Mesothelial cell of epicardium (in vitro differentiated cells): Measurements from ENCODE around the gene SLC38A10. TPM values are rescaled to one million over a fixed set of nuclear protein-coding genes. Genes with fewer than 3 reads are reported as not detected.

Experiments used
- DNase-seq, 2 experiments: peaks; one replicate each; pipeline ENCODE4 v3.0.0; 2021; ENCODE audit warnings: low spot score in 2 of 2; ENCODE audit not compliant: unreplicated experiment in 2 of 2
- H3K27ac Mint-ChIP-seq: 2 replicates; pipeline ENCODE4 v1.8.0; 2021; ENCODE audit warnings: mixed read lengths
- H3K27me3 Mint-ChIP-seq: 2 replicates; pipeline ENCODE4 v1.8.0; 2021; ENCODE audit warnings: low read depth, mixed read lengths
- H3K36me3 Mint-ChIP-seq: 2 replicates; pipeline ENCODE4 v1.8.0; 2021; ENCODE audit warnings: mixed read lengths
- H3K4me1 Mint-ChIP-seq: 2 replicates; pipeline ENCODE4 v1.8.0; 2021; ENCODE audit warnings: mixed read lengths
- H3K4me3 Mint-ChIP-seq: 2 replicates; pipeline ENCODE4 v1.8.0; 2021; ENCODE audit warnings: mild to moderate bottlenecking, moderate library complexity, mixed read lengths
- H3K9me3 Mint-ChIP-seq: 2 replicates; pipeline ENCODE4 v1.8.0; 2021; ENCODE audit warnings: mixed read lengths
- CTCF ChIP-seq: fragments of 200-600 bp; sonication (generic); IDR thresholded peaks from one replicate; pipeline ENCODE4 v1.5.0; 2021; ENCODE audit warnings: antibody characterized with exemption; ENCODE audit not compliant: unreplicated experiment
- total RNA-seq: library from RNA; stranded (reverse); gene quantifications from 3 replicates; pipeline ENCODE4 v1.2.1, GENCODE V29; 2021

SLC38A10 gene
- total RNA-seq, 1 donor from 2014 or later: 103 TPM

GRCh38 chr17:81277421-81277820 lies 17.7 kb downstream of the SLC38A10 start:
- Mint-ChIP-seq H3K27me3 (no peaks in the 10 kb centered on the region), H3K4me3 (no peak overlapping the region), H3K9me3 (no peaks in the 10 kb centered on the region), H3K27ac (no peak overlapping the region), H3K36me3 (peaks cover 14% of the 10 kb centered on the region), H3K4me1 (no peaks in the 10 kb centered on the region)
- no peak for TF ChIP-seq CTCF
- no peak for DNase-seq

GRCh38 chr17:81276781-81277180 lies 18.3 kb downstream of the SLC38A10 start:
- H3K9me3 Mint-ChIP-seq: no peaks in the 10 kb centered on the region
- no peak overlapping the region for H3K4me3 Mint-ChIP-seq
- no peak overlapping the region for H3K27ac Mint-ChIP-seq
- DNase-seq: no peak
- no peaks in the 10 kb centered on the region for H3K4me1 Mint-ChIP-seq
- no peaks in the 10 kb centered on the region for H3K27me3 Mint-ChIP-seq
- peaks cover 14% of the 10 kb centered on the region for H3K36me3 Mint-ChIP-seq
- no peak for TF ChIP-seq CTCF

GRCh38 chr17:81274471-81274855 lies 20.6 kb downstream of the SLC38A10 start:
- H3K9me3 Mint-ChIP-seq: no peaks in the 10 kb centered on the region
- H3K27me3 Mint-ChIP-seq: no peaks in the 10 kb centered on the region
- no peaks in the 10 kb centered on the region for H3K4me1 Mint-ChIP-seq

GRCh38 chr17:81273698-81274470 lies 21.2 kb downstream of the SLC38A10 start:
- H3K4me1 Mint-ChIP-seq: no peaks in the 10 kb centered on the region
- DNase-seq: no peak
- no peaks in the 10 kb centered on the region for H3K9me3 Mint-ChIP-seq
- no peak overlapping the region for H3K4me3 Mint-ChIP-seq
- no peak for TF ChIP-seq CTCF
- peaks cover 27% of the 10 kb centered on the region for H3K36me3 Mint-ChIP-seq
- no peaks in the 10 kb centered on the region for H3K27me3 Mint-ChIP-seq
- H3K27ac Mint-ChIP-seq: no peak overlapping the region

More at GRCh38 chr17:81274471-81274855, 20.6 kb downstream of the SLC38A10 start:
- Mint-ChIP-seq H3K27ac (no peak overlapping the region), H3K36me3 (peaks cover 21% of the 10 kb centered on the region), H3K4me3 (no peak overlapping the region)
- no peak for DNase-seq
- TF ChIP-seq CTCF: no peak

- Mint-ChIP-seq H3K27me3 (no peaks in the 10 kb centered on the region), H3K4me1 (no peaks in the 10 kb centered on the region), H3K4me3 (no peak overlapping the region), H3K27ac (no peak overlapping the region), H3K9me3 (no peaks in the 10 kb centered on the region), H3K36me3 (peaks cover 37% of the 10 kb centered on the region)
- no peak for TF ChIP-seq CTCF
- DNase-seq: no peak
Measured at GRCh38 chr17:81272616-81273015, 22.5 kb downstream of the SLC38A10 start.
